H1 (cell line): ENCODE measurements around the gene OSGEPL1.

Experiments used
- CTCF ChIP-seq, 3 experiments: IDR thresholded peaks; 1 replicate in 2 of 3; 2 replicates in 1 of 3; pipeline versions ENCODE4 v1.5.1 to v1.6.1; 2011; ENCODE audit warnings: low read length in 3 of 3, mild to moderate bottlenecking in 3 of 3, inconsistent platforms in 2 of 3, low read depth in 1 of 3, moderate library complexity in 1 of 3; ENCODE audit not compliant: insufficient read depth in 1 of 3; ENCODE audit errors: control extremely low read depth in 1 of 3
- FOSL1 ChIP-seq: IDR thresholded peaks from 2 replicates; pipeline ENCODE4 v1.6.1; 2011; ENCODE audit warnings: mild to moderate bottlenecking, low read depth, low read length, moderate library complexity; ENCODE audit not compliant: insufficient read depth
- RBBP5 ChIP-seq: IDR thresholded peaks from 2 replicates; pipeline ENCODE4 v1.7.1; 2012; ENCODE audit warnings: low read depth, mild to moderate bottlenecking, inconsistent platforms, low read length, moderate library complexity, borderline replicate concordance

- TF ChIP-seq RBBP5 (no peak), CTCF (IDR thresholded peaks at IDR 0.05; ENCODE audit: control extremely low read depth in 1 of 3, insufficient read depth in 1 of 3, low read depth in 1 of 3, low read length in 3 of 3) (no peak), FOSL1 (no peak)
These were observed 6.2 kb downstream of the OSGEPL1 start for GRCh38 chr2:189756311-189756952.
